NCI-H2227 (cell line): ENCODE data around the gene ZRANB3.
"Not testable (repeated sequence)": the region's sequence is repeated elsewhere in the genome, so short reads cannot be mapped to it uniquely, and the experiment has no call there.

Experiments used
- DNase-seq: peaks from one replicate; lab custom pipeline; 2025; ENCODE audit not compliant: unreplicated experiment; lab: John Stamatoyannopoulos, UW

ZRANB3 gene

GRCh38 chr2:135348096-135348704, 182.8 kb downstream of the ZRANB3 start:
- not testable (repeated sequence) for DNase-seq

DNA sequence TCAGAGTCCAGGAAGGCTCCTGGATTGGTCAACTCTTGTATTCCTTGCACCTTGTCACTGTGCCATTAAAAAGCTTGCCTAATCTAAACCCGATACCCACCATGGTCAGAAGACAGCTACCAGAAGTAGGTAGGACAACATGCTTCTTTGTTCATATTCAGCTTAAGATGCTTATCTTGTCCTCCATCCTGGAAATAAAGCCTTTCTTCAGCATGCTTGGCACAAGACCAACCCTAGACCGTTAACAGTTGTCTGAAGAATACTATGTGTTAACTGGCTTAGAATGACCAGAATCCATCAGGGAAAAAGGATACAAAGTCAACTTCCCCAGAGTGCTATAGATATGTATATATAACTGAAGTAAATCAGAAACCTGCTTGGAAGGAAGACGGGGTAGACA, 193.9 kb downstream of the ZRANB3 start:
- DNase-seq, result no peak

GRCh38 chr2:135335256-135335655, 195.8 kb downstream of the ZRANB3 start:
- DNase-seq, result no peak

DNA sequence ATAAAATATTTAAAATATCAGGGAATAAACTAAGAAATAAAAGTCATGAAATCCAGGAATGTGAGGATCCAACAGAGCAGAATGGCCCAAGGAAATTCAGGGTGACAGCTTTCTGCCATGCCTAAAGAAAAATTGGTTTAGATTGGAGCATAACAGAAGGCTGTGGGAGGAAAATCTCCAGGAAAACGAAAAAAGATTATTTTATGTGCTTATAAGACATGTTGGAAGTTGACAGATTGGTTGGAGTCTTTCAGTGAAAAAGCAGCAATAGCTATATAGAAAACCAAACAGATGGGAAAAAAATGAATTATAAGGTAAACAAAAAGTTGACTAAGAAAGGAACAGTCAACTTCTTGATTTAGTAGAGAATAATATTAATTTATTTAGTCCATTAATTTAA, 203.9 kb downstream of the ZRANB3 start:
- no peak for DNase-seq

DNA sequence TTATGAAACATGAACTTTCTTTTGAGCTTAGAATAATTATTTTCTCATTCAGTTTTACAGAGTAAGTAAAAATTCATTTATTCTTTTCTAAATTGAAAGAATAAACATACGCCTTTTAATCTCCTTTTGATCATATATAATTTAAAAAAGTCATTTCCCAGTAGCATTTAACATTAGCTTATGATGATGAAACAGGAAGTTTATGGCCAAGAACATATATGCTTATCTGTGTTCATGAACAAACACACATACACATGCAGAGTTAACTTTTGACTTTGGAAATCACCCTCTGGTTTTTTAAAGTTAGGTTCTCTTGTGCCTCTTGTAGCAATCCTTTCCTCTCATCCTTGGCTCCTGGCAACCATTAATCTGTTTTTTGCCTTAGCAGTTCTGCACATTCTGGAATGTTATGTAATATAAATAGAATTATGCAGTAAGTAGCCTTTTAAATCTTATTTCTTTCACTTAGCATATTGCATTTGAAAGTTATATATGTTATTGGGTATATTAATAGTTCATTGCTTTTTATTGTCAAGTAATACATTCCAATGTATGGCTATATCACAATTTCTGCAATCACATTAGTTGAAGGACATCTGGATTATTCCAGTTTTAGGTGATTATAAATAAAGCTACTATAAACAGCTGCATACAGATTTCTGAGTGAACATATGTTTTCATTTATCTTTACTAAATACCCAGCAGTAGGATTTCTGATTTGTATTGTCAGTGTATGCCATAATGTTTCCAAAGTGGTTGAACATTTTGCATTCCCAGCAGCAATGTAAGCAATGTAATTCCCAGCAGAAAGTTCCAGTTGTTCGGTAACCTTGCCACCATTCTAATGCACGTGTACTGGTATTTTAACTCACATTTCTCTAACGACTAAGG, 210.3 kb downstream of the ZRANB3 start:
- no peak for DNase-seq

- DNase-seq, result no peak
These were observed 212.2 kb downstream of the ZRANB3 start for GRCh38 chr2:135318808-135319207.

DNA sequence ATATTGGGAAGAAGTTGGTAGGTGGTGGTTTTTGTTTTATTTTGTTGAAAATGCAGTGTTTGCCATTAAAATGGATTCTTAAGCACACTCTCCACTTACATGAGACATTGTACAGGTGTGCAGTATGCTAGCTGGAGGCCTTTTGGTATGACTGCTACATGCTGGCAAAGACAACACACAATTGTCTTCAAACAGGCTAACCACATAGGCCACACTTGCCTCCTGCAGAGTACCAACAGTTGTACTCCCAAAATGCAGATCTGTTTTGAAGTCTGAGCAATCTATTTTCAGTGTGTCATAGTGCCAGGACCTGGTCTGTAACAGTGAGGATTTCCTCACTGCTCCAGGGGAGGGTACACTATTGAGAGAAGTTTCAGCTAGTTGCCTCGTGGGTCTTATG, 213.6 kb downstream of the ZRANB3 start:
- no peak for DNase-seq

DNA sequence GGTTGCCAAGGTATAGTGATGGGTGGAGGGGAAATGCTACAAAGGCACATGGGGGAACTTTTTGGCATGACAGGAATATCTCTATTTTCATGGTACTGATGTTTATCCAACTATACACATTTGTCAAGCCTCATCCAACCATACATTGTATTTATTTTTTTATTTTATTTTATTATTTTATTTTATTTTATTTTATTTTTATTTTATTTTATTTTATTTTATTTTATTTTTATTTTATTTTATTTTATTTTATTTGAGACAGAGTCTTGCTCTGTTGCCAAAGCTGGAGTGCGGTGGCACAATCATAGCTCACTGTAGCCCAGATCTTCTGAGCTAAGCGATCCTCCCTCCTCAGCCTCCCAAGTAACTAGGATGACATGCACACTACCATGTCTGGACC, 219.1 kb downstream of the ZRANB3 start:
- no peak for DNase-seq

GRCh38 chr2:135311268-135311667, 219.8 kb downstream of the ZRANB3 start:
- no peak for DNase-seq

- DNase-seq, result no peak
These were observed 226.3 kb downstream of the ZRANB3 start for GRCh38 chr2:135304694-135305093.

GRCh38 chr2:135299658-135300244, 231.3 kb downstream of the ZRANB3 start:
- no peak for DNase-seq

DNA sequence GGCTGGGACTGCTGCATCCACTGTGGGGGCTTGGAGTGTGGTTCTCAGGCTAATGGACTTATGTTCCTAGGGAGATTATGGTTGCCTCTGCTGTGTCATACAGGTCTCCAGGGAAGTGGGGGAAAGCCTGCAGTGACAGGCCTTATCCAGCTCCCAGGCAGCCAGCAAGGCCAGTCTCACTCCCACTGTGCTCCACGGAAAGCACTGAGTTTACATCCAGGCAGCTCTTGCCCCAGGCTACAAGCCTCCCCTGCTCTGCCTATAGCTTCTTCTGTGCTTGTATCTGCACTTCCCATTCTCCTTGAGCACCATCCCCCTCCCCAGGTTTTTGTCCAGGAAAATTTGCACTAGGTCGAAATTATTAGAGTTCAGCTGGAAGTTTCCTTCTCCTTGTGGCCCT, 231.9 kb downstream of the ZRANB3 start:
- no peak for DNase-seq

GRCh38 chr2:135287121-135287520, 243.9 kb downstream of the ZRANB3 start:
- DNase-seq, result not testable (repeated sequence)

GRCh38 chr2:135285391-135285790, 245.6 kb downstream of the ZRANB3 start:
- no peak for DNase-seq

DNA sequence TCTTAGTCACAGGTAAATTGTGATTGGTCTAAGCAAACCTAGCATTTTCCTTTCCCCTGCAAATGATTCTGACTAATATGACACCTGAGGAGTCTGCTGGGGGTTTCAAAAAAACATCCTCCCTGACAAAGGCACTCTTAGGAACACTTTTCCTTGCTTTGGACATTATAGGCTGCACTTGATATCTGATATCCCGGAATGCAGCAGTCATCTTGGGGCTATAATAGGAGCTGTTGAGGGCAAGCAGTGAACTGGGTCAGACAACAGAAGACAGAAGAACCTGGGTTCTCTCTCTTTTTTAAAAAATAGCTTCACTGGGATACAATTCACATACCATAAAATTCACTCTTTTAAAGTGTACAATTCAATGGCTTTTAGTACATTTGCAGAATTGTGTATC, 249.6 kb downstream of the ZRANB3 start:
- no peak for DNase-seq

DNA sequence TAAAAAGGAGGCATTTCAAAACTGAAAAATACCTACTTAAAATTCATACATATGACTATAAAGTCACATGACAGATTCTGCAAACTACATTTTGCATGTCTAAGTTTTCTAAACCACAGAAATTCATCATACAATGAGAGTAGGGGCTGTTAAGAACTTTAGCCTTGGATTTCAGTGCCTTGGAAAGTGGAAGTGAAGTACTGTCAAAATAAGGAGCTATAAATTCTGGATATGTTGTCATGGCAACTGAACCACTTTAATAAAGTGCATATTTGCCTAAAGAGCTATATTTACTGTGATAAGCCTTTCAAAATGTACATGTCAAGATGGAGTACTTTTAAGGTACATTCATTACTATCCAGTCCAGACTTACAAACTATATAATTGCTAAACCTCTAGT, 251.8 kb downstream of the ZRANB3 start:
- no peak for DNase-seq

DNA sequence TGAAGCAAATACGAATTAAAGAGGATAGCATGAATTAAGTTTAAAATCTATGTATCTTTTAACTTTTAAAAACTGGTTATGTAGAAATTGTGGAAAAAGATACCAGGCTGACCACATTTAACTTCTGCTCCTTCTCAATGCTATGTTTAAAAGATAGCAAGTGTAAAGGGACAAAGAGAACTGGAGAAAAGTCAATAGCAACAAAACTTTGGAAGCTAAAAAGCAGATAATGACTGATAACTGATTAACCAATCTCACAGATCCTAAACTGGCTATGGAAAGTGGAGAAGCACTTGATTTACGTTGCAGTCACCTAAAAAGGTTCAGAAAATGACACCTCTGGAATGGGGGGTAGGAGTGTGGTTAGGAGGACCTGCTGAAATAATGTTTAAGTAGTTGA, 254.5 kb downstream of the ZRANB3 start:
- no peak for DNase-seq

GRCh38 chr2:135271006-135271405, 260.0 kb downstream of the ZRANB3 start:
- no peak for DNase-seq

DNA sequence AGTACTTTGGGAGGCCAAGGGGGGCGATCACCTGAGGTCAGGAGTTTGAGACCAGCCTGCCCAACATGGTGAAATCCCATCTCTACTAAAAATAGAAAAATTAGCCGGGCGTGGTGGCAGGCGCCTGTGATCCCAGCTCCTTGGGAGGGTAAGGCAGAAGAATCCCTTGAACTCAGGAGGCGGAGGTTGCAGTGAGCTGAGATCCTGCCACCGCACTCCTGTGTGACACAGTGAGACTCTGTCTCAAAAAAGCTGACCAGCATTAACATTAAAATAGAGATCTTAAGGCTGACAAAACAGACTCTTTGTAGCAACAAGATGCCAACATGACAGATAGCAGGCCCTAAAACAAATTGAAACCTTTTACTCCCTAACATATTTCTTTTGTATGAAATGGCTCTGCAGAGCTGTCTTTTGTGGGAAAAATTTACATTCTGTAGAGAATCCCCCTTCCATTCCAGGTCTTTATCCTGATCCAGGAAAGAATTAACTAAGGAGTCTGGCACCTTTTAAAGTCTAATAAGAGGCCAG, 265.0 kb downstream of the ZRANB3 start:
- no peak for DNase-seq

GRCh38 chr2:135259123-135259522, 271.9 kb downstream of the ZRANB3 start:
- DNase-seq, result no peak

- no peak for DNase-seq
These were observed 272.8 kb downstream of the ZRANB3 start for GRCh38 chr2:135258193-135258592.
